ENCODE results near the gene TJP3. TPM values are rescaled to one million over a fixed set of nuclear protein-coding genes. Genes with fewer than 3 reads are reported as not detected.

TJP3 gene
- total RNA-seq, 1 experiment from 2014 or later: 1.6 TPM

DNA sequence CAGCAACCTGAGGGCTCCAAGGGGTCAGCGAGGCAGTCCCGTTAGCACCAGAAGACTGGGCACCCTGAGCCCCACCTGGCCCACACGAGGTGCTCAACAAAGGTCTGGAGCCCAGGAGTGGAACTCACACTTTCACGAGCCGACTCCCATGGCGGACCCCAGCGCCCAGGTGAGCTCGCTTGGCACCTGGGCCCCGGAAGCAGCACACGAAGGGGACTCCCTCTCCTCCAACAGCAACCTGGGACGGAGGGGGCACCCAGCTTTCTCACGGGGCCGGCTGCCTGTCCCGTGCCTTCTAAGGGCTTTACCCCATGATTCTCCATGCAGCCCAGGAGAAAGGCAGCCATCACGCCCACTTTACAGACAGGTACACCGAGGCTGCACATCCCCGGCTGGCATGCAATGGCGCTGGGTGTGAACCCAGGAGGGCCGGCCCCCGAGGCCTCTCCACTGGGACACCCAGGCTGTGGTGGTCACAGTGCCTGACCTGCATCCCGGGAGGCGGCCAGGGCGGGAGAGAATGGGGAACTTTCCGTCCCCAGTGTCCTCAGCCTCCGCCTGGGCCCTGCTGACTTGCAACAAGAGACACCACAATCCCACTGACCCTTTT, 13.0 kb upstream of the TJP3 start:
- intact Hi-C loops (cut with micrococcal nuclease): no loop called here
- Mint-ChIP-seq H3K36me3 (ENCODE audit: insufficient read depth, unreplicated experiment) (peaks cover 6% of the 10 kb centered on the region), H3K27ac (ENCODE audit: low read depth, unreplicated experiment) (no peak overlapping the region), H3K4me1 (ENCODE audit: insufficient read depth, unreplicated experiment) (no peaks in the 10 kb centered on the region), H3K9me3 (ENCODE audit: unreplicated experiment) (no peaks in the 10 kb centered on the region), H3K27me3 (ENCODE audit: insufficient read depth, unreplicated experiment) (no peaks in the 10 kb centered on the region), H3K4me3 (ENCODE audit: unreplicated experiment) (no peak overlapping the region)
- ChIA-PET CTCF (interaction anchor here (0.6 to 1.0 kb wide), 2 partner anchors 10 to 390 kb away, joined by 3 to 5 read pairs; no protein-coding TSS in a partner anchor), POLR2A (interaction anchor here (0.6 kb wide), 1 partner anchor 30 kb away, joined by 3 read pairs; no protein-coding TSS in a partner anchor)
- no TSS peak for BruUV-seq (replicated peaks)
- TF ChIP-seq CTCF (IDR thresholded peaks at IDR 0.05; ENCODE audit: unreplicated experiment): no peak
- DNase-seq (ENCODE audit: unreplicated experiment): no peak

DNA sequence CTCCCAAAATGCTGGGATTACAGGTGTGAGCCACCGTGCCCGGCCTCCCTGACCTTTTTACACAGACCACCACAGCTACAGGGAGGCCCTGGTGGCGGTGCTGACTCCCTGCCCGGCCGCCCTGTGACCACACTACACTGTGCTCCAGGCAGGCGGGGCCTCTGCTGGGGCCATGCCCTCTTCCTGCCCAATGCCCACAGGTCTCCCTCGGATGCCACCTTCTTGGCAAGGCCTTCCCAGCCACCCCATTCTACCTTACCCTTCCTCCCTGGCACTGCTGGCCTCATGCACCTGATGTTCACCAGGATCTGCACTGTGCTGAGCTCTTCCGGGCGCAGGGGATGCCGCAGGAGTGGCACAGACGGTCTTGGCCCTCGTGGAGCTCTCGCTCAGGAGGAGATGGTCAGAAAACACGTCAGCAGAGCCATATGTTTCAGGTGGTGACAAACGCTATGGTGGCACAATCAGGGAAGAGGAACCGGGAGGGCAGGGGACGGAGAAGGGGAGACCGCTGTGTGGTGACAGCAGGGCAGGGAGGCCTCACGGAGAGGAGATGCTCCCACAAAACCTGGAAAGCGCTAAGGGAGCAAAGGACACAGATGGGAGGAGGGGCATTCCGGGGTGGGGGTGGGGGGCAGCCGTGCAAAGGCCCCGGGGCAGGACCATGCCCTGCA, 12.1 kb upstream of the TJP3 start:
- ChIA-PET CTCF (interaction anchor here (0.6 to 1.0 kb wide), 2 partner anchors 9 to 391 kb away, joined by 3 to 5 read pairs; no protein-coding TSS in a partner anchor), POLR2A (interaction anchor here (0.6 kb wide), 1 partner anchor 29 kb away, joined by 3 read pairs; no protein-coding TSS in a partner anchor)
- Mint-ChIP-seq H3K27me3 (ENCODE audit: insufficient read depth, unreplicated experiment) (no peaks in the 10 kb centered on the region), H3K36me3 (ENCODE audit: insufficient read depth, unreplicated experiment) (peaks cover 6% of the 10 kb centered on the region), H3K27ac (ENCODE audit: low read depth, unreplicated experiment) (no peak overlapping the region), H3K4me1 (ENCODE audit: insufficient read depth, unreplicated experiment) (no peaks in the 10 kb centered on the region), H3K9me3 (ENCODE audit: unreplicated experiment) (no peaks in the 10 kb centered on the region), H3K4me3 (ENCODE audit: unreplicated experiment) (no peak overlapping the region)
- BruUV-seq (replicated peaks): no TSS peak
- no peak for DNase-seq (ENCODE audit: unreplicated experiment)
- intact Hi-C loops (cut with micrococcal nuclease): no loop called here
- TF ChIP-seq CTCF (IDR thresholded peaks at IDR 0.05; ENCODE audit: unreplicated experiment): no peak

DNA sequence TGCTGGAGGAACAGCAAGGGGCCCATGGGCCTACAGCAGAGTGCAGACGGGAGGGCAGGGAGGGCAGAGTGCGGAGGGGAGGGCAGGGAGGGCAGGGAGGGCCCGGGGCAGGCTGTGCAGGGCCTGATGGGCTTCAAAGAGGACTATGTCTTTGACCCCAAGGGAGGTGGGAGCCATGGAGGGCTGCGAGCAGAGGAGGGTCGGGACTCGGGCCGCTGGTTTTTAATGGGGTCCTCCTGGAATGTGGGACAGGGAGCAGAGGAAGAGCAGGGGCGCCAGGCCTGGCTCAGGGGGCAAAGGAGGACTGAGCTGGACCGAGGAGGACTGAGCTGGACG, 11.6 kb upstream of the TJP3 start:
- no peak for TF ChIP-seq CTCF (IDR thresholded peaks at IDR 0.05; ENCODE audit: unreplicated experiment)
- Mint-ChIP-seq H3K36me3 (ENCODE audit: insufficient read depth, unreplicated experiment) (peaks cover 6% of the 10 kb centered on the region), H3K4me3 (ENCODE audit: unreplicated experiment) (no peak overlapping the region), H3K27ac (ENCODE audit: low read depth, unreplicated experiment) (no peak overlapping the region), H3K4me1 (ENCODE audit: insufficient read depth, unreplicated experiment) (no peaks in the 10 kb centered on the region), H3K9me3 (ENCODE audit: unreplicated experiment) (no peaks in the 10 kb centered on the region), H3K27me3 (ENCODE audit: insufficient read depth, unreplicated experiment) (no peaks in the 10 kb centered on the region)
- ChIA-PET POLR2A (no interaction called here), CTCF (interaction anchor here (0.6 to 1.0 kb wide), 4 partner anchors 66 to 1859 kb away, joined by 3 to 4 read pairs (median 3); partner anchors contain the start of gene MRPL54)
- BruUV-seq (replicated peaks): no TSS peak
- DNase-seq (ENCODE audit: unreplicated experiment): no peak
- intact Hi-C loops (cut with micrococcal nuclease): no loop called here

GRCh38 chr19:3697094-3697493, 11.1 kb upstream of the TJP3 start:
- ChIA-PET CTCF (interaction anchor here (0.5 to 1.2 kb wide), 8 partner anchors 9 to 1859 kb away, joined by 3 to 4 read pairs (median 3); partner anchors contain the start of gene MRPL54), POLR2A (no interaction called here)
- BruUV-seq (replicated peaks): no TSS peak
- no peak for DNase-seq (ENCODE audit: unreplicated experiment)
- no peaks in the 10 kb centered on the region for H3K4me1 Mint-ChIP-seq (ENCODE audit: insufficient read depth, unreplicated experiment)
- peaks cover 6% of the 10 kb centered on the region for H3K36me3 Mint-ChIP-seq (ENCODE audit: insufficient read depth, unreplicated experiment)
- no peak overlapping the region for H3K4me3 Mint-ChIP-seq (ENCODE audit: unreplicated experiment)
- no peak overlapping the region for H3K27ac Mint-ChIP-seq (ENCODE audit: low read depth, unreplicated experiment)
- no peaks in the 10 kb centered on the region for H3K9me3 Mint-ChIP-seq (ENCODE audit: unreplicated experiment)
- no peaks in the 10 kb centered on the region for H3K27me3 Mint-ChIP-seq (ENCODE audit: insufficient read depth, unreplicated experiment)
- intact Hi-C loops (cut with micrococcal nuclease): no loop called here
- TF ChIP-seq CTCF (IDR thresholded peaks at IDR 0.05; ENCODE audit: unreplicated experiment): no peak
